Measurements from ENCODE around the gene NAV3. TPM values are rescaled to one million over a fixed set of nuclear protein-coding genes. Genes with fewer than 3 reads are reported as not detected.

Gene NAV3
- total and polyA plus RNA-seq, 2 of the 4 experiments (the other 2 are of a cell fraction): 25.5 to 106 TPM

DNA sequence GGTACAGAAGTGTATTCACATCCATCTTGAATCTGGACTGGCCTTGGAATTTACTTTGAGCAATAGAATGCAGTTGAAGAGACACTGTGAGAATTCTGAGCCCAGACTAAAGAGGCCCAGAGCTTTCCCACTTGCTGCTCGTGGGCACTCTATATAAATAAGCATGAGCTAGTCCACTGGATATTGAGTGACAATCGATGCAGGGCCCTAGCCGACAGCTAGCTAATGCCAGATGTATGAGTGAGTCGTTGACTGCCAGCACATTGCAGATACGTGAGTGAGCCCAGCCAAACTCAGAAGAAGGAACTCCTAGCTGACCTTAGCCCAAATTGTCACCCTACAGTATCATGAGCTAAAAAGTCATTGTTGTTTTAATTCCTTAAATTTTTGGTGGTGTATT, 24.9 kb downstream of the NAV3 start:
- Histone ChIP-seq H2AK9ac (replicated peaks; ENCODE audit: low read depth, low read length, poor library complexity) (no peak overlapping the region), H3K23ac (ENCODE audit: low read depth, low read length) (no peak overlapping the region), H4K20me1 (ENCODE audit: insufficient read depth, low read length) (no peaks in the 10 kb centered on the region), H3K4me1 (ENCODE audit: control insufficient read depth, insufficient read depth, low read length) (no peaks in the 10 kb centered on the region), H3K36me3 (ENCODE audit: control insufficient read depth, insufficient read depth, low read length) (no peaks in the 10 kb centered on the region), H3K4me2 (ENCODE audit: low read depth, low read length) (no peak overlapping the region), H2BK20ac (ENCODE audit: low read depth, low read length) (no peak overlapping the region), H3K27me3 (ENCODE audit: control insufficient read depth, insufficient read depth, low read length) (peaks cover 3% of the 10 kb centered on the region), H4K91ac (ENCODE audit: insufficient read depth, low read depth, low read length) (no peak overlapping the region), H2BK120ac (ENCODE audit: low read depth, low read length) (no peak overlapping the region), H3K9me1 (ENCODE audit: insufficient read depth, low read length) (no peaks in the 10 kb centered on the region), H3K4ac (ENCODE audit: low read depth, low read length) (no peak overlapping the region), H3K18ac (ENCODE audit: low read depth, low read length) (no peak overlapping the region), H3K14ac (replicated peaks; ENCODE audit: low read depth, low read length) (no peak overlapping the region), H3K79me1 (ENCODE audit: low read depth in 1 of 2, low read length in 2 of 2) (no peaks in the 10 kb centered on the region), H3K27ac (ENCODE audit: insufficient read depth, low read length) (no peak overlapping the region), H3K56ac (ENCODE audit: extremely low read depth, insufficient read depth, low read length) (no peak overlapping the region), H3K9ac (ENCODE audit: low read depth, low read length) (no peak overlapping the region), H4K5ac (ENCODE audit: low read depth, low read length) (no peak overlapping the region), H2AK5ac (ENCODE audit: low read depth, low read length) (no peak overlapping the region), H2AFZ (replicated peaks; ENCODE audit: low read length, poor library complexity) (no peak overlapping the region), H3K9me3 (ENCODE audit: control insufficient read depth, insufficient read depth, low read length) (no peaks in the 10 kb centered on the region), H3K4me3 (ENCODE audit: insufficient read depth, low read depth, low read length) (no peak overlapping the region), H2BK15ac (ENCODE audit: low read depth, low read length) (no peak overlapping the region), H4K8ac (ENCODE audit: low read depth in 2 of 2, low read length in 2 of 2) (no peak overlapping the region), H2BK5ac (ENCODE audit: low read depth, low read length, poor library complexity, severe bottlenecking) (no peak overlapping the region)
- POLR2A ChIA-PET (ENCODE audit: unreplicated experiment): no interaction called here
- DNase-seq (peak; percentile 2), ATAC-seq (ENCODE audit: low read depth) (no peak)
- BruUV-seq (replicated peaks): no TSS peak
- intact Hi-C loops (cut with micrococcal nuclease): no loop called here
- in situ Hi-C loops (cut with MboI; ENCODE audit: low sequenced_read_pairs): no loop called here
- 29% methylated on average over 1 of the region's 5 CpGs; no CpG with 5 or more reads in 1 of the 2 experiments for WGBS, 2 experiments (ENCODE audit: extremely low coverage in 2 of 2, insufficient read length in 1 of 2)
- CTCF ChIA-PET: no interaction called here
- TF ChIP-seq, protein P1, sequence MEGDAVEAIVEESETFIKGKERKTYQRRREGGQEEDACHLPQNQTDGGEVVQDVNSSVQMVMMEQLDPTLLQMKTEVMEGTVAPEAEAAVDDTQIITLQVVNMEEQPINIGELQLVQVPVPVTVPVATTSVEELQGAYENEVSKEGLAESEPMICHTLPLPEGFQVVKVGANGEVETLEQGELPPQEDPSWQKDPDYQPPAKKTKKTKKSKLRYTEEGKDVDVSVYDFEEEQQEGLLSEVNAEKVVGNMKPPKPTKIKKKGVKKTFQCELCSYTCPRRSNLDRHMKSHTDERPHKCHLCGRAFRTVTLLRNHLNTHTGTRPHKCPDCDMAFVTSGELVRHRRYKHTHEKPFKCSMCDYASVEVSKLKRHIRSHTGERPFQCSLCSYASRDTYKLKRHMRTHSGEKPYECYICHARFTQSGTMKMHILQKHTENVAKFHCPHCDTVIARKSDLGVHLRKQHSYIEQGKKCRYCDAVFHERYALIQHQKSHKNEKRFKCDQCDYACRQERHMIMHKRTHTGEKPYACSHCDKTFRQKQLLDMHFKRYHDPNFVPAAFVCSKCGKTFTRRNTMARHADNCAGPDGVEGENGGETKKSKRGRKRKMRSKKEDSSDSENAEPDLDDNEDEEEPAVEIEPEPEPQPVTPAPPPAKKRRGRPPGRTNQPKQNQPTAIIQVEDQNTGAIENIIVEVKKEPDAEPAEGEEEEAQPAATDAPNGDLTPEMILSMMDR (conservative IDR thresholded peaks at IDR 0.05; ENCODE audit: low read depth, low read length): no peak
- no peak for TF ChIP-seq FOS (IDR thresholded peaks at IDR 0.05; ENCODE audit: low read depth, low read length)
- TF ChIP-seq NFE2L2 (IDR thresholded peaks at IDR 0.05; ENCODE audit: low read depth, low read length): no peak
- no peak for TF ChIP-seq CHD1 (IDR thresholded peaks at IDR 0.05; ENCODE audit: low read depth, low read length)
- no peak for TF ChIP-seq MAFK (IDR thresholded peaks at IDR 0.05; ENCODE audit: low read depth, low read length)
- TF ChIP-seq CEBPB (IDR thresholded peaks at IDR 0.05; ENCODE audit: low read depth, low read length): no peak
- TF ChIP-seq SMC3 (IDR thresholded peaks at IDR 0.05; ENCODE audit: low read depth, low read length): no peak
- TF ChIP-seq ELK1 (IDR thresholded peaks at IDR 0.05; ENCODE audit: borderline replicate concordance, low read depth, low read length): no peak
- no peak for TF ChIP-seq RAD21 (IDR thresholded peaks at IDR 0.05; ENCODE audit: low read length)
- no peak for TF ChIP-seq BHLHE40 (IDR thresholded peaks at IDR 0.05; ENCODE audit: low read depth, low read length)
- no peak for TF ChIP-seq MAZ (IDR thresholded peaks at IDR 0.05; ENCODE audit: borderline replicate concordance, low read depth, low read length)
- TF ChIP-seq RCOR1 (IDR thresholded peaks at IDR 0.05; ENCODE audit: insufficient replicate concordance, low read length): no peak
- no peak for TF ChIP-seq RFX5 (IDR thresholded peaks at IDR 0.05; ENCODE audit: low read depth, low read length)
- no peak for TF ChIP-seq POLR2A (IDR thresholded peaks at IDR 0.05; ENCODE audit: low read depth, low read length)
- no peak for TF ChIP-seq MXI1 (IDR thresholded peaks at IDR 0.05; ENCODE audit: borderline replicate concordance, low read depth, low read length)
- TF ChIP-seq, protein P2, sequence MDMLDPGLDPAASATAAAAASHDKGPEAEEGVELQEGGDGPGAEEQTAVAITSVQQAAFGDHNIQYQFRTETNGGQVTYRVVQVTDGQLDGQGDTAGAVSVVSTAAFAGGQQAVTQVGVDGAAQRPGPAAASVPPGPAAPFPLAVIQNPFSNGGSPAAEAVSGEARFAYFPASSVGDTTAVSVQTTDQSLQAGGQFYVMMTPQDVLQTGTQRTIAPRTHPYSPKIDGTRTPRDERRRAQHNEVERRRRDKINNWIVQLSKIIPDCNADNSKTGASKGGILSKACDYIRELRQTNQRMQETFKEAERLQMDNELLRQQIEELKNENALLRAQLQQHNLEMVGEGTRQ (IDR thresholded peaks at IDR 0.05; ENCODE audit: low read depth, low read length): no peak
- dilution Hi-C loops (cut with HindIII; ENCODE audit: low sequenced_read_pairs, unreplicated experiment): no loop called here

All from IMR-90 (cell line).